Activated T-cell treated with anti-CD3 and anti-CD28 coated beads for 24 hours (primary cell): ENCODE data around the gene POLR3G.

ENCODE experiments used
- DNase-seq: peaks from one replicate; pipeline ENCODE4 v3.0.0-alpha.2; 2020; ENCODE audit warnings: low read depth

POLR3G gene

GRCh38 chr5:90504743-90505142, 30.1 kb downstream of the POLR3G start:
- DNase-seq, result no peak

- DNase-seq, result no peak
Observed at GRCh38 chr5:90506221-90506620, 31.6 kb downstream of the POLR3G start.

- no peak for DNase-seq
Observed at GRCh38 chr5:90510438-90510837, 35.8 kb downstream of the POLR3G start.

- DNase-seq, result no peak
Observed at GRCh38 chr5:90514520-90514919, 39.9 kb downstream of the POLR3G start.

- no peak for DNase-seq
Observed at GRCh38 chr5:90518661-90519060, 44.0 kb downstream of the POLR3G start.

- no peak for DNase-seq
Observed at GRCh38 chr5:90519081-90519480, 44.4 kb downstream of the POLR3G start.

- no peak for DNase-seq
Observed at GRCh38 chr5:90528601-90529193, 54.0 kb downstream of the POLR3G start.

- DNase-seq, result peak; percentile 94
Observed at GRCh38 chr5:90529194-90529938, 54.7 kb downstream of the POLR3G start, which contains the start of gene LYSMD3. TSS of gene LYSMD3 (minus strand) at chr5:90529584. CDS start at chr5:90525289, 4,295 bp downstream.

- DNase-seq, result peak; percentile 53
Observed at GRCh38 chr5:90529939-90530677, 55.4 kb downstream of the POLR3G start.

GRCh38 chr5:90530736-90531487, 56.2 kb downstream of the POLR3G start:
- DNase-seq, result no peak

- no peak for DNase-seq
Observed at GRCh38 chr5:90533794-90534193, 59.1 kb downstream of the POLR3G start.

- DNase-seq, result no peak
Observed at GRCh38 chr5:90534922-90535321, 60.3 kb downstream of the POLR3G start.

- no peak for DNase-seq
Observed at GRCh38 chr5:90542827-90543519, 68.3 kb downstream of the POLR3G start.

- DNase-seq, result no peak
Observed at GRCh38 chr5:90545511-90545910, 70.8 kb downstream of the POLR3G start.

- DNase-seq, result no peak
Observed at GRCh38 chr5:90546216-90546837, 71.7 kb downstream of the POLR3G start.

GRCh38 chr5:90547072-90547536, 72.4 kb downstream of the POLR3G start:
- no peak for DNase-seq

GRCh38 chr5:90548069-90548593, 73.5 kb downstream of the POLR3G start:
- no peak for DNase-seq

- DNase-seq, result no peak
Observed at GRCh38 chr5:90549223-90549622, 74.6 kb downstream of the POLR3G start.

GRCh38 chr5:90549729-90550275, 75.1 kb downstream of the POLR3G start:
- DNase-seq, result no peak

GRCh38 chr5:90550963-90551362, 76.3 kb downstream of the POLR3G start:
- DNase-seq, result no peak
